ENCODE results near the gene XPO4. TPM values are rescaled to one million over a fixed set of nuclear protein-coding genes. Genes with fewer than 3 reads are reported as not detected.
"Not testable (repeated sequence)": the region's sequence is repeated elsewhere in the genome, so short reads cannot be mapped to it uniquely, and the experiment has no call there.

Gene XPO4
- total and polyA plus RNA-seq, 2 of the 8 experiments (the other 6 are each of a cell fraction or from before 2014, with no cell fraction given): 11.9 to 33.3 TPM

DNA sequence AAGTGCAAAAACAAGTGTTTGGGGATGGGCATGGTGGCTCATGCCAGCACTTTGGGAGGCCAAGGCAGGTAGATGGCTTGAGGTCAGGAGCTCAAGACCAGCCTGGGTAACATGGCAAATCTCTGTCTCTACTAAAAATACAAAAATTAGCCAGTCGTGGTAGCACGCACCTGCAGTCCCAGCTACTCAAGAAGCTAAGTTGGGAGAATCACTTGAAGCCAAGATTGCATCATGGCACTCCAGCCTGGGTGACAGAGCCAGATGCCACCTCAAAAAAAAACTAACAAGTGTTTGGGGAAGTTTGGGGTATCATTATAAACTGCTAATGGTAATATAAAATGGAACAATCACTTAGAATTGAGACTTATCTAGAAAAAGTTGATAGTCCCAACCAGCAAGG lies 24.6 kb downstream of the XPO4 start (continued):
- TF ChIP-seq, protein P1, sequence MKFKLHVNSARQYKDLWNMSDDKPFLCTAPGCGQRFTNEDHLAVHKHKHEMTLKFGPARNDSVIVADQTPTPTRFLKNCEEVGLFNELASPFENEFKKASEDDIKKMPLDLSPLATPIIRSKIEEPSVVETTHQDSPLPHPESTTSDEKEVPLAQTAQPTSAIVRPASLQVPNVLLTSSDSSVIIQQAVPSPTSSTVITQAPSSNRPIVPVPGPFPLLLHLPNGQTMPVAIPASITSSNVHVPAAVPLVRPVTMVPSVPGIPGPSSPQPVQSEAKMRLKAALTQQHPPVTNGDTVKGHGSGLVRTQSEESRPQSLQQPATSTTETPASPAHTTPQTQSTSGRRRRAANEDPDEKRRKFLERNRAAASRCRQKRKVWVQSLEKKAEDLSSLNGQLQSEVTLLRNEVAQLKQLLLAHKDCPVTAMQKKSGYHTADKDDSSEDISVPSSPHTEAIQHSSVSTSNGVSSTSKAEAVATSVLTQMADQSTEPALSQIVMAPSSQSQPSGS (IDR thresholded peaks at IDR 0.05; ENCODE audit: low read length): no peak
- TF ChIP-seq, protein P2, sequence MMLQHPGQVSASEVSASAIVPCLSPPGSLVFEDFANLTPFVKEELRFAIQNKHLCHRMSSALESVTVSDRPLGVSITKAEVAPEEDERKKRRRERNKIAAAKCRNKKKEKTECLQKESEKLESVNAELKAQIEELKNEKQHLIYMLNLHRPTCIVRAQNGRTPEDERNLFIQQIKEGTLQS (IDR thresholded peaks at IDR 0.05; ENCODE audit: insufficient read depth, low read depth, low read length): no peak
- TF ChIP-seq EGR1 (IDR thresholded peaks at IDR 0.05; ENCODE audit: borderline replicate concordance, low read depth, low read length) (no peak), CREB1 (IDR thresholded peaks at IDR 0.05) (no peak)

DNA sequence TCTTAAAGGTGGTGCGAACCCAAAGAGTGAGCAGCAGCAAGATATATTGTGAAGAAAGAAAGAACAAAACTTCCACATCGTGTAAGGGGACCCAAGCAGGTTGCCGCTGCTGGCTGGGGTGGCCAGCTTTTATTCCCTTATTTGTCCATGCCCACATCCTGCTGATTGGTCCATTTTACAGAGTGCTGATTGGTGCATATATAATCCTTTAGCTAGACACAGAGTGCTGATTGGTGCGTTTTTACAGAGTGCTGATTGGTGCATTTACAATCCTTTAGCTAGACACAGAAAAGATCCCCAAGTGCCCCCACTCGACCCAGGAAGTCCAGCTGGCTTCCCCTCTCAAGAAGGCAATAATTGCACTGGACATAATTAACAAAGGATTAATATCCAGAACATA lies 25.7 kb downstream of the XPO4 start:
- FAIRE-seq; H3K27ac ChIP-seq (ENCODE audit: low read depth, low read length); H2AFZ ChIP-seq (ENCODE audit: low read length); H3K4ac ChIP-seq (replicated peaks; ENCODE audit: insufficient read length, low read depth, low read length); H3K79me1 ChIP-seq (ENCODE audit: low read depth, low read length); H2BK20ac ChIP-seq (ENCODE audit: low read length); H3K4me1 ChIP-seq (replicated peaks in 1 of 4; ENCODE audit: control insufficient read depth in 3 of 4, insufficient read depth in 4 of 4, low read length in 3 of 4); H4K20me1 ChIP-seq (replicated peaks in 1 of 2; ENCODE audit: control insufficient read depth in 1 of 2, insufficient read depth in 2 of 2, low read length in 2 of 2); H3K9ac ChIP-seq (replicated peaks in 1 of 4; ENCODE audit: extremely low read depth in 1 of 4, low read depth in 3 of 4, low read length in 3 of 4); H3K4me3 ChIP-seq (ENCODE audit: extremely low read depth in 1 of 4, insufficient read depth in 2 of 4, low read depth in 3 of 4, low read length in 4 of 4); H3K56ac ChIP-seq (replicated peaks; ENCODE audit: insufficient read length, low read depth, low read length); H3K27me3 ChIP-seq (replicated peaks in 1 of 4; ENCODE audit: control insufficient read depth in 3 of 4, extremely low read depth in 1 of 4, insufficient read depth in 3 of 4, low read length in 3 of 4); H4K91ac ChIP-seq (replicated peaks; ENCODE audit: insufficient read length, low read length); H3K14ac ChIP-seq (ENCODE audit: insufficient read length); H4K5ac ChIP-seq (ENCODE audit: insufficient read length, low read depth, low read length); H4K8ac ChIP-seq (ENCODE audit: extremely low read depth, insufficient read depth, low read length); H2AK5ac ChIP-seq (ENCODE audit: low read depth, low read length); H2BK120ac ChIP-seq (replicated peaks; ENCODE audit: low read depth, low read length); H3K18ac ChIP-seq (ENCODE audit: extremely low read depth, low read length); H3K23ac ChIP-seq (ENCODE audit: insufficient read length); DNase-seq (ENCODE audit: low read depth in 1 of 2, low spot score in 2 of 2); H3K36me3 ChIP-seq (ENCODE audit: control insufficient read depth in 2 of 4, insufficient read depth in 4 of 4, low read length in 3 of 4); H3K9me3 ChIP-seq (ENCODE audit: insufficient read depth in 2 of 2, low read depth in 1 of 2, low read length in 1 of 2); H2BK5ac ChIP-seq (ENCODE audit: low read depth, low read length); H2BK15ac ChIP-seq (ENCODE audit: low read length); H3K4me2 ChIP-seq (ENCODE audit: insufficient read depth in 1 of 2, low read depth in 2 of 2, low read length in 2 of 2); H3K23me2 ChIP-seq (ENCODE audit: low read depth, low read length); H2BK12ac ChIP-seq (ENCODE audit: low read depth, low read length): not testable (repeated sequence)
- ChIA-PET CTCF (ENCODE audit: partially characterized antibody) (interaction anchor here (1.0 kb wide), 1 partner anchor 9 kb away, joined by 3 read pairs; no protein-coding TSS in a partner anchor), POLR2A (ENCODE audit: partially characterized antibody) (interaction anchor here (1.1 to 1.7 kb wide), 2 partner anchors 13 to 104 kb away, joined by 3 read pairs; partner anchors contain the start of gene EEF1AKMT1)
- peaks cover 12 to 97% of the 10 kb centered on the region in 2 experiments for H3K79me2 ChIP-seq (ENCODE audit: control insufficient read depth in 1 of 2, insufficient read depth in 2 of 2, low read length in 2 of 2)
- WGBS, 2 experiments (ENCODE audit: extremely low coverage in 1 of 2, insufficient coverage in 1 of 2, insufficient read length in 1 of 2, insufficient replicate concordance in 2 of 2, low coverage in 1 of 2, low lambda C conversion rate in 2 of 2, missing lambda C conversion rate in 1 of 2): 90% methylated on average over 5 of the region's 5 CpGs; no CpG with 5 or more reads in 1 of the 2 experiments
